Measurements from ENCODE around the gene FAM210B. TPM values are rescaled to one million over a fixed set of nuclear protein-coding genes. Genes with fewer than 3 reads are reported as not detected.

Gene FAM210B
- total and polyA plus RNA-seq, 2 of the 8 experiments (the other 6 are each of a cell fraction or from before 2014, with no cell fraction given), result 9.4 to 15.0 TPM

DNA sequence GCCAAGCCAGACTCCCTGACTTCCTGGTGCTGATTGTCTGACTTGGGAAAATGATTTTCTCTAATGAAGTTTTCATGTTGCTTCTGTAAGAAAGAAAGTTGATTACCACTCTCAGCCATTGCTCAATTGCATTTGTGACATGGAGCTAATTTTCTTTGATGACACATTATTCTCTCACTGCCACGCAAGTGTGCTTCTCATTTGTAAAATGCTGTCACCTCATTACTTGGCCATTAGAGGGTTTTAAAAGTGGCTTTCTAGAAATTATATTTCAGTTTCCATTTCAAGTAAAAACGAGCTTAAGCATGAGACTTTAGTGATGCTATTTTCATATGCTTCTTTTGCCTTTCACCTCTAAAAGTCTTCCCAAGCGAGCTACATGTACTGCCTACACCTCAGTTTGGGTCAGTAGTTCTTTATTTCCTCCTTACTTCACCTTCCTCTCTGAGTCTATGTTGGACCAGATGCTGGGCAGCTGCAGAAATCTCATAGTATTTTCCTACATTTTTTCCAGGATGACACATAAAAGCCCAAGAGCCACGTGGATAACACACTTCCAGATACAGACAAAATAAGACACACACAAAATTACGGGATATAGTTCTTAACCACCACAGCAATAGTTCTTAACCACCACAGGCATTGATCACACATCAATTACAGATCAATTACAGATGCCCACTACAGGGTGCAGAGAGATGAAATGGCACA lies 6.3 kb upstream of the FAM210B start:
- Histone ChIP-seq H2AK5ac (ENCODE audit: low read depth, low read length) (no peak overlapping the region), H2BK20ac (ENCODE audit: low read length) (no peak overlapping the region), H3K36me3 (ENCODE audit: control insufficient read depth in 2 of 4, insufficient read depth in 4 of 4, low read length in 3 of 4) (no peaks in the 10 kb centered on the region), H3K18ac (ENCODE audit: extremely low read depth, low read length) (no peak overlapping the region), H4K5ac (ENCODE audit: insufficient read length, low read depth, low read length) (no peak overlapping the region), H3K4me3 (ENCODE audit: extremely low read depth in 1 of 4, insufficient read depth in 2 of 4, low read depth in 3 of 4, low read length in 4 of 4) (no peak overlapping the region), H3K14ac (ENCODE audit: insufficient read length) (no peak overlapping the region), H2BK15ac (ENCODE audit: low read length) (no peak overlapping the region), H3K79me2 (ENCODE audit: control insufficient read depth in 1 of 2, insufficient read depth in 2 of 2, low read length in 2 of 2) (no peaks in the 10 kb centered on the region), H3K23me2 (ENCODE audit: low read depth, low read length) (no peaks in the 10 kb centered on the region), H4K91ac (replicated peaks; ENCODE audit: insufficient read length, low read length) (no peak overlapping the region), H3K27ac (ENCODE audit: low read depth, low read length) (no peak overlapping the region), H2AFZ (ENCODE audit: low read length) (no peak overlapping the region), H3K4me1 (replicated peaks in 1 of 4; ENCODE audit: control insufficient read depth in 3 of 4, insufficient read depth in 4 of 4, low read length in 3 of 4) (peaks cover 0 to 6% (median 3%) of the 10 kb centered on the region in 4 experiments; a peak in 3 of 7 replicates), H2BK12ac (ENCODE audit: low read depth, low read length) (no peak overlapping the region), H3K4ac (replicated peaks; ENCODE audit: insufficient read length, low read depth, low read length) (no peak overlapping the region), H4K8ac (ENCODE audit: extremely low read depth, insufficient read depth, low read length) (no peak overlapping the region), H3K9ac (replicated peaks in 1 of 4; ENCODE audit: extremely low read depth in 1 of 4, low read depth in 3 of 4, low read length in 3 of 4) (no peak overlapping the region), H3K9me3 (ENCODE audit: insufficient read depth in 2 of 2, low read depth in 1 of 2, low read length in 1 of 2) (no peaks in the 10 kb centered on the region), H2BK120ac (replicated peaks; ENCODE audit: low read depth, low read length) (no peak overlapping the region), H3K4me2 (ENCODE audit: insufficient read depth in 1 of 2, low read depth in 2 of 2, low read length in 2 of 2) (no peak overlapping the region), H2BK5ac (ENCODE audit: low read depth, low read length) (no peak overlapping the region), H3K23ac (ENCODE audit: insufficient read length) (no peak overlapping the region), H3K27me3 (replicated peaks in 1 of 4; ENCODE audit: control insufficient read depth in 3 of 4, extremely low read depth in 1 of 4, insufficient read depth in 3 of 4, low read length in 3 of 4) (no peaks in the 10 kb centered on the region), H3K79me1 (ENCODE audit: low read depth, low read length) (no peaks in the 10 kb centered on the region), H3K56ac (replicated peaks; ENCODE audit: insufficient read length, low read depth, low read length) (no peak overlapping the region), H4K20me1 (replicated peaks in 1 of 2; ENCODE audit: control insufficient read depth in 1 of 2, insufficient read depth in 2 of 2, low read length in 2 of 2) (no peaks in the 10 kb centered on the region)
- no peak for FAIRE-seq
- 78% methylated on average over 5 of the region's 5 CpGs; no CpG with 5 or more reads in 1 of the 2 experiments for WGBS, 2 experiments (ENCODE audit: extremely low coverage in 1 of 2, insufficient coverage in 1 of 2, insufficient read length in 1 of 2, insufficient replicate concordance in 2 of 2, low coverage in 1 of 2, low lambda C conversion rate in 2 of 2, missing lambda C conversion rate in 1 of 2)
- TF ChIP-seq CTBP2 (IDR thresholded peaks at IDR 0.05; ENCODE audit: borderline replicate concordance, insufficient read depth, insufficient read length, low read length) (no peak), SAP30 (IDR thresholded peaks at IDR 0.05; ENCODE audit: insufficient read depth, insufficient replicate concordance, low read length) (no peak), GTF2F1 (IDR thresholded peaks at IDR 0.05; ENCODE audit: borderline replicate concordance, low read depth, low read length) (no peak), BCL11A (IDR thresholded peaks at IDR 0.05; ENCODE audit: low read depth in 2 of 2, low read length in 2 of 2) (no peak), BRCA1 (IDR thresholded peaks at IDR 0.05; ENCODE audit: low read depth, low read length) (no peak)
- CTCF ChIA-PET (ENCODE audit: partially characterized antibody), result interaction anchor here (1.0 to 1.3 kb wide), 2 partner anchors 151 to 164 kb away, joined by 3 read pairs; no protein-coding TSS in a partner anchor
- no peak for DNase-seq (ENCODE audit: low read depth in 1 of 2, low spot score in 2 of 2)
- POLR2A ChIA-PET (ENCODE audit: partially characterized antibody), result no interaction called here

Measured in H1 (cell line).